Measurements from ENCODE around the gene CITED2.

Gene CITED2

GRCh38 chr6:139329224-139329623, 45.2 kb downstream of the CITED2 start:
- DNase-seq: no peak

- no peak for DNase-seq
These were observed 47.4 kb downstream of the CITED2 start for GRCh38 chr6:139327038-139327437.

GRCh38 chr6:139325686-139326085, 48.8 kb downstream of the CITED2 start:
- DNase-seq: no peak

- no peak for DNase-seq
These were observed 49.3 kb downstream of the CITED2 start for GRCh38 chr6:139325125-139325524.

GRCh38 chr6:139324301-139324555, 50.2 kb downstream of the CITED2 start:
- no peak for DNase-seq

- DNase-seq: peak; percentile 82
These were observed 50.7 kb downstream of the CITED2 start for GRCh38 chr6:139323511-139324300.

Measured in activated CD4-positive, alpha-beta T cell treated with anti-CD3 and anti-CD28 coated beads for 48 hours (primary cell).